Fibroblast of skin of right biceps (primary cell): ENCODE results near the gene DNAJC6.
"Not testable (repeated sequence)": the region's sequence is repeated elsewhere in the genome, so short reads cannot be mapped to it uniquely, and the experiment has no call there.

ENCODE experiments used
- DNase-seq: peaks from one replicate; pipeline ENCODE4 v3.0.0-alpha.2; 2013

Gene DNAJC6

GRCh38 chr1:65359888-65360287 is 50.5 kb downstream of the DNAJC6 start:
- no peak for DNase-seq

DNA sequence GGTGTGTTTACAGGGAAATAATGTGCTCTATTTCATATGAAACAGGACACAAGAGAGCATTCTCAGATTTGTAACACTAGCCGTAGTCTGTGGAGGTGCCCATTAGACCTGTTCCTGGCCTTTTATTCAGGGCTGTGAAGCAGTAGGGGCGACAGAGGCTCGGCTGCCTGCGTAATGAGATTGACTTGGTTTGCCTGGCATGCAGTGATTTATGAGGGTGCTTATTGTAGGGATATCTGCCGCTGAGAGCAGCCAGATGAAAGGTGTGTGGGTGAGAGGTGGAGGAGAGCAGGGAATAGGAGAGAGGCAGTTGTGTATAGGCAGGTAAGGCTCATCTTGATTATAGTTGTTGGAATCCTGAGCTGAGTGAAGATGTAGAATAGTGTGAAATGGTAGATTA is 51.3 kb downstream of the DNAJC6 start:
- no peak for DNase-seq

- DNase-seq = no peak
Observed at GRCh38 chr1:65362545-65362944, 53.2 kb downstream of the DNAJC6 start.

GRCh38 chr1:65363484-65363883 is 54.1 kb downstream of the DNAJC6 start:
- DNase-seq = no peak

- no peak for DNase-seq
Observed at GRCh38 chr1:65368403-65368802, 59.1 kb downstream of the DNAJC6 start.

DNA sequence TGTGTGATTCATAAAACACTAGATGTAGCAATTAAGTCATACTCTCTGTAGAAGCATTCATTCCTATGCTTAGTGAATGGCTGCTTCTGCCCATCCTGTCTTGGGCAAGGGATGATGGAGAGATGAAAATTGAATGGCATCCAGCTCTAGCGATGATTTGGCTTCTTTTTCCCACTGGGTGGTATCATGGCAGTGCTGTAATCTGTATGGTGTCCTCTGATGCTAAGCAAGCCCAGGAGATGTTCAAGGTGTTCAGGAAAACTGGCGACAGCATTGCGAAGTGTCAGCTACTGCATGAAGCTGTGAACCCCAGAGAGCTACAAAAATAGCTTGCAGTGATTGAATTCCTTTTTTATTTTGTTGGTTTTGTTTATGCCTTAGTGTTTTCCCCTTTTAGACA is 62.2 kb downstream of the DNAJC6 start:
- DNase-seq = no peak

GRCh38 chr1:65372557-65372956 is 63.2 kb downstream of the DNAJC6 start:
- peak; percentile 2 for DNase-seq

DNA sequence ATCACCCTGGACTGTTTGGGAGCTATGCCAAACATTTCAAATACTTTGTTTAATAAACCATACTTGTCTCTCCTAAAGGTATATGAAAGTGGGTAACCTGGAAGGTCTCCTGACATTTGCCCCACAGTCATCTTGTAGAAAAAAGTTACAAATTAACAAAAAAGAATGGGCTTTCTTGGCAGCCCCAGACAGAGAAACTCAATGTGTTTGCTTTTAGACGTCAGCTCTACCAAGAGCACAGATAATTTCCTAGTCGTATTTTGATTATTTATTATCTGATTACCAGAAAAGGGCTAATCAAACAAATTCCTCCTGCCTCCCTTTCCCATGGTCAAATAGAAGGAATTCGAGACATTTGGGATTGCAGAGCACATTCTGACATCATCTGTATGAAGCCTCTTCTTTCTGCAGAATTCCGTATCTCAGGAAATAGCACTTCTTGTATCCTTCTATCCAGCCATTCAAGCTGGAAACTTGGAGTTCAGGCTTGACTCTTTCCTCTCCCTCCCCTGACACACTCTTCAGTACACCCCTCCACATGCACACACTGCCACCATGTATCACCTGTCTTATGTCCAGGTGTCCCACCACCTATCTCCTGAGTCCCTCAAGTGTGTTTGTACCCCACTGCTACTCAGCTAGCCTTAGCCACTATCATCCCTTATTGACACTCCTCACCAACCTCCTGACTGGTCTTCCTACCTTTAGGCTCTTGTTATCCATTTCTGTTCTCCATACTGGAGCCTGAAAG is 68.3 kb downstream of the DNAJC6 start:
- DNase-seq = no peak

DNA sequence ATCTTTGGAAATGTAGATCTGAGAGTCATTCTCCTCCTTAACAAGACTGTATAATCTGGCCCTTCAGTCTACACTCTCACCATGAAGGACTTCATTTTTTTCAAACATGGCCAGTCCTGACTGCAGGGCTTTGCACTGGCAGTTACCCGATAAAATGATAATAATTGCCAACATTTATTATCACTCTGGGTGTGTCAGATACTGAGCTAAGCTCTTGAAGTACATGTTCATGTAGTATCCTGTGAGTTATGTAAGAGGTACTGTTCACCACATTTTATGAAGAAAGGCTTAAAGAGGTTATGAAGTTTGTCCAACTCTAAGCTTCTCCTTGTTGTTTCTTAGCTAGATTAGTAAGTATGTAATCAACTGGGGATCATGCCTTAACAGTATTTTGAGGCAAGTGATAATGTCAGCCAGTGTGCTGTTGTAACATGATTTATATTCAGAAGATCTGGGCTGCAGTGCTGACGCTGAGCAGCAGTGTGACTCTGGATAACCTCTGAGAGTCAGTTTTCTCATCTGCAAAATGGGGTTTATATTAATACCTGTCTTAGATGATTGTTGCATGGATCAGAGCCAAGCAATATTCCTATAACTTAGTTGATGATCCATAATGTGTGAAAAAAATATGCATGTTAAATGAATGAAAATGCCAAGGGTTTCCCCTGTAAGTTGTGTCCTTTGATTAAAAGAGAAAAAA is 69.1 kb downstream of the DNAJC6 start:
- no peak for DNase-seq

DNA sequence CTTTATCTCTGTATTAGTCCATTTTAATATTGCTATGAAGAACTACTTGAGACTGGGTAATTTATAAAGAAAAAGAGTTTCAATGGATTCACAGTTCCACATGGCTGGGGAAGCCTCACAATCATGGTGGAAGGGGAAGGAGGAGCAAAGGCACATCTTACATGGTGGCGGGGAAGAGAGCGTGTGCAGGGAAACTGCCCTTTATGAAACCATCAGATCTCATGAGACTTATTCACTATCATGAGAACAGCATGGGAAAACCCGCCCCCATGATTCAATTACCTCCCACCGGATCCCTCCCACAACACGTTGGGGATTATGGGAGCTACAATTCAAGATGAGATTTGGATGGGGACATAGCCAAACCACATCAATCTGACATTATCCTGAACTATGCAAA is 75.1 kb downstream of the DNAJC6 start:
- not testable (repeated sequence) for DNase-seq

GRCh38 chr1:65386439-65386838 is 77.1 kb downstream of the DNAJC6 start:
- DNase-seq = no peak

GRCh38 chr1:65387821-65388220 is 78.5 kb downstream of the DNAJC6 start:
- DNase-seq = peak; percentile 3

- DNase-seq = peak; percentile 2
Observed at GRCh38 chr1:65388908-65389695, 79.8 kb downstream of the DNAJC6 start.

DNA sequence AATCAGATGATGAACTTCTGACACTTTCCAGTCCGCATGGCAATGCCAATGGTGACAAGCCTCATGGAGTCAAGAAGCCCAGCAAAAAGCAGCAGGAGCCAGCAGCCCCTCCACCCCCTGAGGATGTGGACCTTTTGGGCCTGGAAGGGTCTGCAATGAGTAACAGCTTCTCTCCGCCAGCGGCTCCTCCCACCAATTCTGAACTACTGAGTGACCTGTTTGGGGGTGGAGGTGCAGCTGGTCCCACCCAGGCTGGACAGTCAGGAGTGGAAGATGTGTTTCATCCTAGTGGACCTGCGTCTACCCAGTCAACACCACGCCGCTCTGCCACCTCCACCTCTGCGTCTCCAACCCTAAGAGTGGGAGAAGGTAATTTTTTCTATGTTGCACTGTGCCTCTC is 83.2 kb downstream of the DNAJC6 start:
- DNase-seq = no peak

GRCh38 chr1:65393347-65393746 is 84.0 kb downstream of the DNAJC6 start:
- peak; percentile 55 for DNase-seq

- DNase-seq = no peak
Observed at GRCh38 chr1:65393928-65394327, 84.6 kb downstream of the DNAJC6 start.

- DNase-seq = peak; percentile 64
Observed at GRCh38 chr1:65395887-65396612, 86.7 kb downstream of the DNAJC6 start.

- no peak for DNase-seq
Observed at GRCh38 chr1:65398083-65398482, 88.7 kb downstream of the DNAJC6 start.

- DNase-seq = no peak
Observed at GRCh38 chr1:65399003-65399402, 89.7 kb downstream of the DNAJC6 start.

DNA sequence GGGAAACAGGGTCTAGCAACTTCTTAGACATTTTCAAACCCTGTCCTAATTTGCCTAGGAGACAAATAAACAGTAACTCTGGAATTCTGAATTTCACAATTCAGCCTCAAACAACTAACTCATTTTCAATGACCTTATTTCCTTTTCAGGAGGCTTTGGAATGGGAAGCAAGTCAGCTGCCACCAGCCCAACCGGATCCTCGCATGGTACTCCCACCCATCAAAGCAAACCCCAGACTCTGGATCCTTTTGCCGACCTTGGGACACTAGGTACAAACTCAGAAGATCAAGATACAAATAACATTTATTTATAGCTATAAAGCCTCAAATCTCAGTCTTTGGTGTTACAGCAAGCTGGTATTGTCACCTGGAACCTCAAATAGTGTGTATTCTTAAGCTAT is 92.3 kb downstream of the DNAJC6 start:
- DNase-seq = no peak

DNA sequence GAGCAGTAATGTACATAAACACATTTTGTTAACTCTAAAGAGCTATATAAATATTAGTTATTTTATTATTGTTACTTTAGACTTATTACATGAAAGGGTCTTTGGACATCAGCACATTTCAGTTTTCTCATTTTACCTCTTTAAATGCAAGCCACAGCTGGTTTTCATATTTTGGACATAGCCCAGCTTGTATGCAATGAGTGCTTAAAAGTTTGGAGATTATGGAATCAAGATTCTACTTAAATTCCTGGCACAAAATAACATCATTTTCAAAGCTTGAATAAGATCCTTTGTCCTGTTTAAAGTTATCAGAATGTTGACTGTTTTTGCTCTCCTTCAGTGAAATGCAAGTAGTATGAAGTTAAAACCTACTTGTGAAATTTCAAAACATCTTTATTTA is 95.6 kb downstream of the DNAJC6 start:
- DNase-seq = no peak

GRCh38 chr1:65407877-65408276 is 98.5 kb downstream of the DNAJC6 start:
- no peak for DNase-seq

- no peak for DNase-seq
Observed at GRCh38 chr1:65409314-65409713, 100.0 kb downstream of the DNAJC6 start.
